ENCODE data around the gene DCHS2.

DNA sequence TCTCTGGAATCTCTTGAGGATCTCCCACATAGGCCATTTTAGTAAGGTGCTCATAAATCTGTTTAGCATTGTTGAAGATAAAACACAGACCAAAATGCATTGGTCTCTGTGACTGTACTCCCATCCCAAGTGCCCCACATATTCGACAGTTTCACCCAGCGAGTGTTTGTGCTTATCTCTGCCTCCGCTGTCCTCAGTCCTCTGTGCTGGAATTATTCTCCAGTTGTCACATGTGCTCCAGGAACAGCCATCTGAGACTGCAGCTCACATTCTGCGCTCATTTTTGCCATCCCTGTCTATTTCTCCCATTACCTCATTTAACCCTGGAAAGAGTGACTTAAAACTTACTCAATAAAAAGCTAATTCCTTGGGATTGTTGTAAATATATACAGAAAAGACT lies 27.6 kb upstream of the DCHS2 start:
- no peak for TF ChIP-seq POLR2AphosphoS5 (IDR thresholded peaks at IDR 0.05)
- TF ChIP-seq, protein P1, sequence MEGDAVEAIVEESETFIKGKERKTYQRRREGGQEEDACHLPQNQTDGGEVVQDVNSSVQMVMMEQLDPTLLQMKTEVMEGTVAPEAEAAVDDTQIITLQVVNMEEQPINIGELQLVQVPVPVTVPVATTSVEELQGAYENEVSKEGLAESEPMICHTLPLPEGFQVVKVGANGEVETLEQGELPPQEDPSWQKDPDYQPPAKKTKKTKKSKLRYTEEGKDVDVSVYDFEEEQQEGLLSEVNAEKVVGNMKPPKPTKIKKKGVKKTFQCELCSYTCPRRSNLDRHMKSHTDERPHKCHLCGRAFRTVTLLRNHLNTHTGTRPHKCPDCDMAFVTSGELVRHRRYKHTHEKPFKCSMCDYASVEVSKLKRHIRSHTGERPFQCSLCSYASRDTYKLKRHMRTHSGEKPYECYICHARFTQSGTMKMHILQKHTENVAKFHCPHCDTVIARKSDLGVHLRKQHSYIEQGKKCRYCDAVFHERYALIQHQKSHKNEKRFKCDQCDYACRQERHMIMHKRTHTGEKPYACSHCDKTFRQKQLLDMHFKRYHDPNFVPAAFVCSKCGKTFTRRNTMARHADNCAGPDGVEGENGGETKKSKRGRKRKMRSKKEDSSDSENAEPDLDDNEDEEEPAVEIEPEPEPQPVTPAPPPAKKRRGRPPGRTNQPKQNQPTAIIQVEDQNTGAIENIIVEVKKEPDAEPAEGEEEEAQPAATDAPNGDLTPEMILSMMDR (IDR thresholded peaks at IDR 0.05) = no peak
